ENCODE data around the gene SHC4. TPM values are rescaled to one million over a fixed set of nuclear protein-coding genes. Genes with fewer than 3 reads are reported as not detected.

Gene SHC4
- polyA plus RNA-seq, 1 donor from 2014 or later = 4.5 TPM

GRCh38 chr15:48930735-48931134 is 33.0 kb downstream of the SHC4 start:
- TF ChIP-seq RAD21 (conservative IDR thresholded peaks at IDR 0.05) (no peak), MXI1 (conservative IDR thresholded peaks at IDR 0.05; ENCODE audit: poor library complexity, severe bottlenecking) (no peak), TAF1 (IDR thresholded peaks at IDR 0.05; ENCODE audit: low read depth) (no peak), POLR2AphosphoS5 (IDR thresholded peaks at IDR 0.05) (no peak), SMC3 (conservative IDR thresholded peaks at IDR 0.05; ENCODE audit: poor library complexity) (no peak), EZH2 (IDR thresholded peaks at IDR 0.05; ENCODE audit: borderline replicate concordance, insufficient read depth, low read length, poor library complexity, severe bottlenecking) (no peak), EP300 (conservative IDR thresholded peaks at IDR 0.05; ENCODE audit: poor library complexity, severe bottlenecking) (no peak), REST (IDR thresholded peaks at IDR 0.05; ENCODE audit: borderline replicate concordance) (no peak)
- TF ChIP-seq, protein P1, sequence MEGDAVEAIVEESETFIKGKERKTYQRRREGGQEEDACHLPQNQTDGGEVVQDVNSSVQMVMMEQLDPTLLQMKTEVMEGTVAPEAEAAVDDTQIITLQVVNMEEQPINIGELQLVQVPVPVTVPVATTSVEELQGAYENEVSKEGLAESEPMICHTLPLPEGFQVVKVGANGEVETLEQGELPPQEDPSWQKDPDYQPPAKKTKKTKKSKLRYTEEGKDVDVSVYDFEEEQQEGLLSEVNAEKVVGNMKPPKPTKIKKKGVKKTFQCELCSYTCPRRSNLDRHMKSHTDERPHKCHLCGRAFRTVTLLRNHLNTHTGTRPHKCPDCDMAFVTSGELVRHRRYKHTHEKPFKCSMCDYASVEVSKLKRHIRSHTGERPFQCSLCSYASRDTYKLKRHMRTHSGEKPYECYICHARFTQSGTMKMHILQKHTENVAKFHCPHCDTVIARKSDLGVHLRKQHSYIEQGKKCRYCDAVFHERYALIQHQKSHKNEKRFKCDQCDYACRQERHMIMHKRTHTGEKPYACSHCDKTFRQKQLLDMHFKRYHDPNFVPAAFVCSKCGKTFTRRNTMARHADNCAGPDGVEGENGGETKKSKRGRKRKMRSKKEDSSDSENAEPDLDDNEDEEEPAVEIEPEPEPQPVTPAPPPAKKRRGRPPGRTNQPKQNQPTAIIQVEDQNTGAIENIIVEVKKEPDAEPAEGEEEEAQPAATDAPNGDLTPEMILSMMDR (IDR thresholded peaks at IDR 0.05; ENCODE audit: poor library complexity, severe bottlenecking) = no peak
- no peaks in the 10 kb centered on the region for H3K9me2 ChIP-seq (ENCODE audit: insufficient read depth, low read length)

DNA sequence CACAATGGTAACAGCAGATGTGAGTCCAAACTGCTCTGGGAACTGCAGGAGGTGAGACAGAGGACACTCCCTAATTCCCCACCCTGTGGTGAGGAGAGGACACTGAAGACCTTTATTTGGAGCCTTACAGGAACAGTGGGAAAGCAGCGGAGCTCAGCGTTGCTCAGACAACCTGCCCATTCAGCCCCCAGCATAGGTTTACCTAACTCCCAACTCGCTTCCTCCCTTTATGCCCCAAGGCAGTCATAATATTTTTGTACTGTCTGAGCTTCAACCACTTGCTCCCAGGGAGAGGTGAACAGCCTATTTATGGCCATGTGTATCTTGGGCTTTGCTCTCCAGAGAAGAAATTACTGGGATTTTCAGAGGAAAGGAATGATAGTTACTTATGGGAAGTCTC is 34.1 kb downstream of the SHC4 start:
- Histone ChIP-seq H3K9me2 (ENCODE audit: insufficient read depth, low read length) (no peaks in the 10 kb centered on the region), H3K27me3 (ENCODE audit: insufficient read depth, low read depth, low read length) (no peaks in the 10 kb centered on the region), H3K9me3 (ENCODE audit: low read length) (no peaks in the 10 kb centered on the region), H3F3A (ENCODE audit: insufficient read depth, low read length, poor library complexity, severe bottlenecking) (no peaks in the 10 kb centered on the region), H3K4me2 (ENCODE audit: low read length) (no peak overlapping the region), H3K9ac (ENCODE audit: low read length) (no peak overlapping the region), H2AFZ (ENCODE audit: low read depth, low read length) (no peak overlapping the region), H3K4me3 (ENCODE audit: low read length) (no peak overlapping the region), H3K36me3 (ENCODE audit: insufficient read depth, low read length) (no peaks in the 10 kb centered on the region), H3K27ac (ENCODE audit: low read length) (no peak overlapping the region), H4K20me1 (ENCODE audit: insufficient read depth) (no peaks in the 10 kb centered on the region), H3K79me2 (replicated peaks; ENCODE audit: insufficient read depth, low read length) (no peaks in the 10 kb centered on the region)
- TF ChIP-seq TAF1 (IDR thresholded peaks at IDR 0.05; ENCODE audit: low read depth) (no peak), RAD21 (conservative IDR thresholded peaks at IDR 0.05) (no peak), POLR2AphosphoS5 (IDR thresholded peaks at IDR 0.05) (no peak)

More at GRCh38 chr15:48930735-48931134, 33.0 kb downstream of the SHC4 start:
- Histone ChIP-seq H3K36me3 (ENCODE audit: insufficient read depth, low read length) (no peaks in the 10 kb centered on the region), H3K9ac (ENCODE audit: low read length) (no peak overlapping the region), H3K9me3 (ENCODE audit: low read length) (no peaks in the 10 kb centered on the region), H3K4me2 (ENCODE audit: low read length) (no peak overlapping the region), H3K79me2 (replicated peaks; ENCODE audit: insufficient read depth, low read length) (no peaks in the 10 kb centered on the region), H3F3A (ENCODE audit: insufficient read depth, low read length, poor library complexity, severe bottlenecking) (no peaks in the 10 kb centered on the region), H2AFZ (ENCODE audit: low read depth, low read length) (no peak overlapping the region), H3K27ac (ENCODE audit: low read length) (no peak overlapping the region), H3K4me3 (ENCODE audit: low read length) (no peak overlapping the region), H3K27me3 (ENCODE audit: insufficient read depth, low read depth, low read length) (no peaks in the 10 kb centered on the region), H4K20me1 (ENCODE audit: insufficient read depth) (no peaks in the 10 kb centered on the region)
